K562 (cell line): ENCODE results near the gene CCDC27. TPM values are rescaled to one million over a fixed set of nuclear protein-coding genes. Genes with fewer than 3 reads are reported as not detected.

ENCODE experiments used
- ATAC-seq: fragments of 200-7000 bp; cut with Tn5 transposase; 3 replicates; pipeline ENCODE4 v1.9.1; 2020; ENCODE audit warnings: moderate library complexity
- BruUV-seq: library from RNA; stranded (reverse); fragments of 400-500 nt; replicated peaks from 2 replicates; lab custom pipeline; 2021; lab: Mats Ljungman, UMichigan
- CTCF ChIA-PET: fragments of 300-600 bp; formaldehyde crosslinking; extraction: SDS; loops from one replicate; lab custom pipeline; 2021; ENCODE audit warnings: low intra/inter-chr PET ratio; lab: Yijun Ruan, JAX
- POLR2A ChIA-PET: fragments of 300-600, 350-650 bp; sonication (Branson Sonifier 250); formaldehyde crosslinking; extraction: SDS; loops from one replicate; lab custom pipeline; 2021; ENCODE audit warnings: antibody characterized with exemption, inconsistent platforms; lab: Yijun Ruan, JAX
- DNase-seq, 4 experiments: peaks; one replicate each; pipeline versions ENCODE4 v3.0.0 to v3.0.0-alpha.2; 2011 to 2018; ENCODE audit warnings: low spot score in 3 of 4, mixed read lengths in 3 of 4; ENCODE audit errors: extremely low read depth in 1 of 4
- FAIRE-seq: peaks from 2 replicates; lab custom pipeline; 2011; peaks lifted over from hg19 to GRCh38; lab: Jason Lieb, UNC
- H2AFZ ChIP-seq: 2 replicates; pipeline ENCODE4 v1.6.0; 2011; ENCODE audit warnings: low read depth, low read length, control low read depth, inconsistent platforms
- H3K27ac ChIP-seq: fragments of 200-600 bp; 3 replicates; pipeline ENCODE4 v1.8.0; 2011; ENCODE audit warnings: low read depth, mild to moderate bottlenecking, control low read depth, inconsistent platforms, low read length, moderate library complexity, mixed read lengths; ENCODE audit errors: extremely low read depth
- H3K27me3 ChIP-seq, 2 experiments: fragments of 300-600 bp in 1 of 2; 2 replicates in 1 of 2; 3 replicates in 1 of 2; pipeline versions ENCODE4 v1.6.0 to v1.8.0; 2011; ENCODE audit warnings: inconsistent platforms in 2 of 2, low read length in 2 of 2, mild to moderate bottlenecking in 1 of 2, mixed read lengths in 1 of 2, moderate library complexity in 1 of 2; ENCODE audit not compliant: control insufficient read depth in 2 of 2, insufficient read depth in 2 of 2
- H3K36me3 ChIP-seq: fragments of 300-600 bp; 3 replicates; pipeline ENCODE4 v1.8.0; 2011; ENCODE audit warnings: mild to moderate bottlenecking, low read length, inconsistent platforms; ENCODE audit not compliant: control insufficient read depth, insufficient read depth
- H3K4me1 ChIP-seq, 2 experiments: fragments of 200-600 bp in 1 of 2; replicated peaks in 1 of 2; 2 replicates in 1 of 2; 3 replicates in 1 of 2; pipeline versions ENCODE4 v1.5.1 to v1.8.0; 2011; ENCODE audit warnings: inconsistent platforms in 2 of 2, low read length in 2 of 2, mild to moderate bottlenecking in 1 of 2, mixed read lengths in 1 of 2, moderate library complexity in 1 of 2; ENCODE audit not compliant: control insufficient read depth in 2 of 2, insufficient read depth in 2 of 2
- H3K4me2 ChIP-seq: 2 replicates; pipeline ENCODE4 v1.6.1; 2011; ENCODE audit warnings: low read length, control low read depth, inconsistent platforms, mixed read lengths; ENCODE audit not compliant: insufficient read depth
- H3K4me3 ChIP-seq: fragments of 200-600 bp; sonication (generic), shearing (Covaris generic); 2 replicates; pipeline ENCODE4 v1.5.1; 2016; ENCODE audit warnings: control low read depth, inconsistent platforms
- H3K79me2 ChIP-seq: fragments of 200-600 bp; 3 replicates; pipeline ENCODE4 v1.8.0; 2011; ENCODE audit warnings: low read length, inconsistent platforms; ENCODE audit not compliant: control insufficient read depth, insufficient read depth
- H3K9ac ChIP-seq, 2 experiments: 2 replicates each; pipeline versions ENCODE4 v1.6.0 to v1.6.1; 2011; ENCODE audit warnings: low read depth in 2 of 2, low read length in 2 of 2, control low read depth in 1 of 2, inconsistent platforms in 1 of 2, mild to moderate bottlenecking in 1 of 2, mixed read lengths in 1 of 2; ENCODE audit not compliant: insufficient read depth in 1 of 2
- H3K9me1 ChIP-seq: one replicate; pipeline ENCODE4 v1.6.0; 2011; ENCODE audit warnings: inconsistent platforms, mild to moderate bottlenecking, low read length, moderate library complexity; ENCODE audit not compliant: control insufficient read depth, insufficient read depth
- H3K9me3 ChIP-seq: replicated peaks from 2 replicates; pipeline ENCODE4 v1.5.1; 2011; ENCODE audit warnings: low read depth, low read length, inconsistent platforms; ENCODE audit not compliant: control insufficient read depth, insufficient read depth
- H4K20me1 ChIP-seq: replicated peaks from 2 replicates; pipeline ENCODE4 v1.6.1; 2011; ENCODE audit warnings: low read length, inconsistent platforms, mixed read lengths; ENCODE audit not compliant: control insufficient read depth, insufficient read depth
- ZBTB17 ChIP-seq: fragments of 450-650 bp; formaldehyde crosslinking; IDR thresholded peaks from 2 replicates; pipeline ENCODE4 v1.4.0; 2020; ENCODE audit warnings: mild to moderate bottlenecking
- ZBTB33 ChIP-seq: sonication (generic); formaldehyde crosslinking; IDR thresholded peaks from 2 replicates; pipeline ENCODE4 v1.8.1; 2023; ENCODE audit warnings: mild to moderate bottlenecking, missing genetic modification reagents
- WGBS: fragments of 100-300 bp; shearing (Covaris generic); methylation state at CpG from one replicate; pipeline ENCODE4 v1.1.6; 2016; ENCODE audit warnings: low coverage, mixed read lengths; ENCODE audit not compliant: insufficient coverage; ENCODE audit errors: missing lambda C conversion rate; 5-methylcytosine and 5-hydroxymethylcytosine counted together
- in situ Hi-C: fragments of 300-500 bp; cut with MboI; formaldehyde crosslinking; loops from 4 replicates; pipeline ENCODE4 v1.15.0; 2018; ENCODE audit warnings: inconsistent platforms, mixed read lengths
- intact Hi-C: fragments of 100-400 bp; cut with micrococcal nuclease; formaldehyde crosslinking; loops from 2 replicates; pipeline ENCODE4 v1.14.2; 2022
- polyA plus RNA-seq, 8 experiments: library from polyadenylated mRNA; depleted of rRNA in 4 of 8; stranded (reverse) in 5 of 8; unstranded in 3 of 8; fragments of >200 nt; fragmentation: Nextera tagmentation in 2 of 8; fragmentation: Illumina TruSeq in 1 of 8; extraction: Ambion mirVana in 2 of 8; extraction: Trizol in 1 of 8; gene quantifications; 2 replicates each; pipeline versions ENCODE4 v1.2.1 to v1.2.3, GENCODE V29; 2011 to 2014; ENCODE audit warnings: inconsistent platforms in 1 of 8, missing spikeins in 1 of 8
- total RNA-seq, 7 experiments: library from RNA; depleted of rRNA in 6 of 7; stranded (reverse); fragments of >200 nt in 6 of 7; fragmentation: Illumina TruSeq in 2 of 7; extraction: Trizol in 2 of 7; gene quantifications; 2 replicates each; pipeline versions ENCODE4 v1.2.1 to v1.2.3, GENCODE V29; 2011 to 2021; ENCODE audit warnings: low replicate concordance in 1 of 7

CCDC27 gene
- total and polyA plus RNA-seq, 9 of the 15 experiments (the other 6 are each of a cell fraction or from before 2014, with no cell fraction given) = 0.01 to 0.04 TPM; not detected in 7

DNA sequence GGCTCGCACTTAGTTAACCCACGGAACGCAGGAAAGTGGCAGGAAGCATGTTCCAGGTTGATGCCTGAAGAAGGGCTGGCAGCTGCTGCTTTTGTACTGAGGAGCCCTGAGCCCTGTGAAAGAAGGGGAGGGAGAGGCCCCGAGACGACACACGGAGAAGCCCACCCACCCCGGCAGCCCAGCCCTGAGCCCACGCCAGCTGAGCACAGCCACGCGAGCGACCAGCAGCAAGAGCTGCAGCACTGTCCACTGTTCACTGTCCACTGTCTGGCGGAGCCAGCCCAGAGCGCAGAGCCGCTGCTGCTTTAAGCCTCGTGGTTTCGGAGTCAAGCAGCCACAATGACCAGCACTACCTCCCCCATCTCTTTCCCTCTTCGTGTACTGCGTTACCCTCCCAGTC is 38.7 kb downstream of the CCDC27 start:
- Histone ChIP-seq H2AFZ (no peak overlapping the region), H3K4me3 (no peak overlapping the region), H3K9me3 (no peaks in the 10 kb centered on the region), H3K9ac (peak overlapping the region in 1 of 2 experiments; percentile 73; a peak in 2 of 4 replicates), H3K79me2 (peaks cover 79% of the 10 kb centered on the region), H4K20me1 (peaks cover 18% of the 10 kb centered on the region; the same call in 1 of the 2 replicates), H3K9me1 (peaks cover 5% of the 10 kb centered on the region), H3K36me3 (peaks cover 64% of the 10 kb centered on the region; the same call in 2 of the 3 replicates), H3K4me2 (no peak overlapping the region), H3K27me3 (no peaks in the 10 kb centered on the region), H3K4me1 (peaks cover 25 to 60% of the 10 kb centered on the region in 2 experiments), H3K27ac (no peak overlapping the region)
- ChIA-PET CTCF (no interaction called here), POLR2A (interaction anchor here (0.5 to 1.7 kb wide), 6 partner anchors 11 to 109 kb away, joined by 3 to 6 read pairs (median 4); partner anchors contain the start of gene C1orf174)
- in situ Hi-C loops = no loop called here
- TF ChIP-seq ZBTB33 (CRISPR knock-in tag) (peak; percentile 81), ZBTB17 (CRISPR knock-in tag) (no peak)
- no peak for ATAC-seq
- DNase-seq = no peak
- BruUV-seq = no TSS peak
- intact Hi-C loops = no loop called here
- 85% methylated on average over 13 of the region's 18 CpGs for WGBS
- no peak for FAIRE-seq
